Renal pelvis (tissue), 4 donors: ENCODE measurements around the gene BET1L. TPM values are rescaled to one million over a fixed set of nuclear protein-coding genes. Genes with fewer than 3 reads are reported as not detected.
A peak's percentile ranks its signal among the peaks of the same experiment; 100 is the strongest.
"Not testable (repeated sequence)": the region's sequence is repeated elsewhere in the genome, so short reads cannot be mapped to it uniquely, and the experiment has no call there.

Experiments
- DNase-seq: peaks from one replicate; pipeline ENCODE4 v3.0.0-alpha.2; 2013
- polyA plus RNA-seq, 3 donors: library from polyadenylated mRNA; unstranded; fragments of 120-200 nt; gene quantifications; one replicate each; pipeline ENCODE4 v1.2.1, GENCODE V29; 2013; ENCODE audit not compliant: insufficient read length in 3 of 3

Gene BET1L
- polyA plus RNA-seq, 3 donors: 46.2 to 51.5 (median 48.6) TPM

DNA sequence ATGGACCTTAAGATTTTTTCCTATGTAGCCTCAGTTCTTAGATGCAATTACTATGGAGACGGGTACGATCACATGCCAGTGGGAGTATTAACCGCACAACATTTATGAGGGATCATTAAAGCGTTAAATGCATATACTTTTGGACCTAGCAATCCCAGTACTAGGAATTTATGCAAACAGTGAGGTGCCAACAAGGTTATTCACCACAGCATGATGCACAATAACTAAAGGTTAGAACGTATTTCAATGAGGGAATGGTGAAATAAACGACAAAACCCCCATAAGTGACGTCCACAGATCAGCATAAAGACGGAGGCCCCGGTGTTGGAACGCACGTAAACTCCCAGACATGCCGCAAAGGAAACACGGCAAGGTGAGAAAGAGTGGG is 28.4 kb upstream of the BET1L start:
- peak; percentile 16 for DNase-seq

DNA sequence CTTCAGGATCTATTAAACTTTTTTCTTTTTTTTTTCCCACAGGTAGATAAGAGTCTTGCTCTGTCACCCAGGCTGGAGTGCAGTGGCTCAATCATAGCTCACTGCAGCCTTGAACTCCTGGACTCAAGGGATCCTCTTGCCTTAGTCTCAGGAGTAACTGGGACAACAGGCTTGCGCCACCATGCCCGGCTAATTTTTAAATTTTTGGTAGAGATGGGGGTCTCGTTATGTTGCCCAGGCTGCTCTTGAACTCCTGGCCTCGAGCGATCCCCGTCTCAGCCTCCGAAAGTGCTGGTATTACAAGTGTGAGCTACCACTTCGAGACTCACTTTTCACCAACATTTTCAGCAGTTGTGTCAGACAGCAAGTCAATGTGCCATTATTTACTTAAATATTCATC is 28.0 kb upstream of the BET1L start:
- DNase-seq: no peak

DNA sequence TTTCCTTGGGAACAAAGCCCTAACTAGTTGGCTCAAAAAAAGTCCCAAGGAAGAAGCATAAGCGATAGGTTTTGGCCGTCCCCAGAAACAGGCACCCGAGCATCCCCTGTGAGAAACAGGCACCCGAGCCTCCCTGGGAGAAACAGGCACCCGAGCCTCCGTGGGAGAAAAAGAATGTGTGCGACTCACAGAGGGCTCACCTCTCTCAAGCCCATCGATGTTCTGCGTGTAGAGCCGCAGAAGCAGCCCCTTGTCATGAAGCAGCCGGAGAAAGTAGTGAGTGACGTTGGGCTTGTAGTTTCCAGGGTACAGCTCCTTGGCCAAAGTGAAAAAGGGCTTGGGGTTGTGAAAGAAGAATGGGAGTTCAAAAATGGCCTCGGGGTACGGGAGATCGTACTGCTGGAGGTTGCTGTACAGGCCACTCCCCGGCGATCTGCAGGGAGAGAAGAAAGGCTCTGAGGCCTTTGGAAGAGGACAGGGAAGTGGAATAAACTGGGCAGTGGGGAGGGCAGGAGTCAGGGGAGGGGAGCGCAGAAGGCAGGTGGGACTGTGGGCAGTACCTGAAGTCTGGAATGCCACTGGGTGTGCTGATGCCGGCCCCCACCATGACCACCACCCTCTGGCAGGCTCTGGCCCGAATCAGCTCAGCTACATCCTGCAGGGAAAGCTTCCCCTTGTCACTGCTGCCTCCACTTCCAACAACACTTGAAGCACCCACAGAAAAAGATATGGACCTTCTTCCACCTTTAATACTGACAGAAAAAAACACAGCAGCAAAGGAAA is 25.8 kb upstream of the BET1L start:
- DNase-seq: no peak

DNA sequence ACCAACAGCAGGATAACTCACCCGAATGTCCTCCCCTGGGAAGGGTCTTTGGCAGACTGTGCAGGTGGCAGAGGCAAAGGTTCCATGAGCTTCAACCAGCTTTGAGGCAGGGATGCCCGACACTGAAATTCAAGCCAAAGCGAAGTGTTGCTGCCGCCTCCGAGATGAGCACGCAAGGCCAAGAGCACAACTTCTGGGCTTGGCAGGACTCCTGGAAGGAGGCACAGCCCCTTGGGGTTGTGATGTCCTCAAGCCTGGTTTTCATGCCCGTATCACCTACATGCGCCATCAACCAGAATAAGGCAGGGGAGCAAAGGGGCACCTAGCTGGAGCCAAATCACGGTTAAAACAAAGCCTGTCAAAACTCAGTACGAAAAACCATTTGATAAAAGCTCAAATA is 23.2 kb upstream of the BET1L start:
- DNase-seq: no peak

DNA sequence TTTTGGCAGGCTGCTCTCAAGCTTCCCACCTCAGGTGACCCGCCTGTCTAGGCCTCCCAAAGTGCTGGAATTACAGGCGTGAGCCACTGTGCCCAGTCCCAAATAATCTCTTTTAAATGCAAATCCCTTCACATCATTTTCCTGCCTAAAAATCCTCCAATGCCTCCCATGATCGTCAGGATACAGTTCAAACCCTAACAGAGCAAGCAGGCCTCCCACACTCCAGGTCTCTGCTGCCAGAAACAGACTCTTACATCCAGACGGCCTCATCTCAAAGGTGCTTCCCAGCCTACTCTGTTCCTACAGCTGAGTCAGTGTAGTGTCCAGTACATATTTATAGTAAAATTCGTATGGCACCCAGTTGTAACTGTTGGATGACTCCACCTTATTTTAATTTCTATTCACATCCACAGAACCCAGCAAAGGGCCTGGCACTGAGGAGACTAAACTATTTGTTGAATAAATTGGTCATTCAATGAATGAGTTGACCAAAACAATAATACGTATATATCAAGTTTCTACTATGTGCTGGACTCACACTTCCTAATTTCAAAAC is 20.7 kb upstream of the BET1L start:
- DNase-seq: no peak

DNA sequence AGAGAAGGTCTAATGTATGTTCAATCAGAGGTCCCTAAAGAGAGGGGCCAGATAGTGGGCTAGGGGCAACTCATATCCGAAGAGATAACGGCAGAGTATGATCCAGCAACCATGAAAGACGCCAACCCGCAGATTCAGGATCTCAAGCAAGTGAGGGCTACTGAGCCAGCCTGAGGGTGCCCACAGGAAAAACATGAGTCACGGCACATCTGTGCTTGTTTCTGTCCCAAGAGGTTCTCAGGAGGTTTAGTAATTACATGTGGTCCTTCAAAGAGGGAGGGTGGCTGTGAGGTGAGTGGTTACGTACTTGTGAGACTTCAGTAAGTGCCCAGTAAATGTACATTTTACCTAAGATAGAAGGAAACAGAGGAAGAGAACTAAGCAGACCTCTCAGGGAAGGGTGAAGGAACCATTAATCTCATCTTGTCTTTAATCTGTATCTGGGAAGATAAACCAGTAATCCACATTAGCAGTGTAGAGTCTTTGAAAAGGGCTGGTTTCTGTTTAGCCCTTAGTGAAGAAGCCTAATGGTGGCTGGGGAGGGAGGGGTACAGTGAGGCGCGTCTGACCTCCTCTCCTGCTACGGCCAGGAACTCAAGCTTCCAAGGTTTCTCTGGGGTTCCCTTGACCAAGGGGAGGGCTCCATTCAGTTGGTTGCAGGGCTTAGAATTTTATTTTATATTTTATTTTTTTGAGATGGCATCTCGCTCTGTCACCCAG is 18.7 kb upstream of the BET1L start:
- no peak for DNase-seq

DNA sequence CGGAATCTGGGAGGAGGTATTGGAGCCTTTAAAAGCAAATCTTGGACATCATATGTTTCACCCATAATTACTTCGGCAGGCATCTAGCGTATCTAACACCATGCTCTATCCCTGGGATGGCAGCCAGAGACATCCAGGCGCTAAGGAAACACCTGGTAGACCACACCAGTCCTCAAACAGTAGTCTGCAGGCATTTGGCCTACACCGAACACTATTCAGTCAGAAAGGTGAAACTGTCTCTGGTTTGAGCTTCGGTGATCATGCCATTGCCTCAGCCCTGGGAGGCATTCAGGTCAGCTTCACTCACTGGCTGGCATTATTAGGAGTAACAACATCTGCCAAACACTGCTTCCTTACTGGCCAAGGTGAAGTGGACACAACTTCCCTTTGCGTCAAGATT is 17.2 kb upstream of the BET1L start:
- no peak for DNase-seq

DNA sequence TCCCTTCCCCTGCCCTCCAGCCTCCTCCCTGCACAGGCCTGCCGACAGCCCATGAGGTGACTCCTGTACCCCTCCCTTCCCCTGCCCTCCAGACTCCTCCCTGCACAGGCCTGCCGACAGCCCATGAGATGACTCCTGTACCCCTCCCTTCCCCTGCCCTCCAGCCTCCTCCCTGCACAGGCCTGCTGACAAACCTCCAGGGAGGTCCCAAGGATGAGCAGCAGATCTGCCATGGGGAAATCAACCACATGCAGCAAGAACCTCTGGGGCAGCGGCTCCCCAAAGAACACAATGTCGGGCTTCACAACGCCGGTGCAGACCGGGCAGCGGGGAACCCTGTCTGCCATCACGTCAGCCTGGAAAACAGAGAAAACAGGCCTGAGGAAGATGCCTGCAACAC is 16.7 kb upstream of the BET1L start:
- DNase-seq: no peak

DNA sequence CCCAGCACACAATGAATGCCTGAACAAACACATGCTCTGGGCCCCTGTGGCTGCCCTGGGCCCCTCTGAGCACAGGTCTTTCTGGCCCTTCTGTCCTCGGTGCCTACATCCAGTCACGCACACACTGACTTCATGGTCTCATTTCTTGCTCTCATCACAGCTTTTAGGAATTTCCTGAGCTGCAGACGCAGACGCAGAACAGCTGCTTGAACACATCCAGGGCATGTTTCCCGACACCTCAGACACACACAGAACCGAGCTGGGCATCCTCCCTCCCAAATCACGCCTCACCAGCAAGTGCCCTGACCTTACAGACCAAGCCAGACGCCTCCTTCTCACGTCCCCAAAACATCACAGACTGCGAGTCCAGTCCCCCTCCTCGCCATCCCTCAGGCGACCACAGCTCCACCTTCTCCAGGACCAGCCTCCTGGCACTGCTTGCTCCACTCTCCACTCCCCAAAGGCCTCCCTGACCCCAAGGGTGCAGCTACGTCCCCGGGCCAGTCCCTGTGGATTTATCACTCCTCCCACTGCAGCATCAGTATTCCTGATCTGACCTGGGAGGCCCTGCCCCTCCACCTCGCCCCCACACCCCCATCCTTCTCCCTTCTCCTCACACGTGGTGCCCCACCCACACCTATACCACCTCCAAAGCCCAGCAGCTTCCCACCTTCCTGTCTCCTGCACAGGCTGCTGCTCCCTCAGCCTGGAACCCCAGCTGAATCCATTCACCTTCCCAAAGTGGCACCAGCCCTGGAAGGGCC is 16.0 kb upstream of the BET1L start:
- no peak for DNase-seq

DNA sequence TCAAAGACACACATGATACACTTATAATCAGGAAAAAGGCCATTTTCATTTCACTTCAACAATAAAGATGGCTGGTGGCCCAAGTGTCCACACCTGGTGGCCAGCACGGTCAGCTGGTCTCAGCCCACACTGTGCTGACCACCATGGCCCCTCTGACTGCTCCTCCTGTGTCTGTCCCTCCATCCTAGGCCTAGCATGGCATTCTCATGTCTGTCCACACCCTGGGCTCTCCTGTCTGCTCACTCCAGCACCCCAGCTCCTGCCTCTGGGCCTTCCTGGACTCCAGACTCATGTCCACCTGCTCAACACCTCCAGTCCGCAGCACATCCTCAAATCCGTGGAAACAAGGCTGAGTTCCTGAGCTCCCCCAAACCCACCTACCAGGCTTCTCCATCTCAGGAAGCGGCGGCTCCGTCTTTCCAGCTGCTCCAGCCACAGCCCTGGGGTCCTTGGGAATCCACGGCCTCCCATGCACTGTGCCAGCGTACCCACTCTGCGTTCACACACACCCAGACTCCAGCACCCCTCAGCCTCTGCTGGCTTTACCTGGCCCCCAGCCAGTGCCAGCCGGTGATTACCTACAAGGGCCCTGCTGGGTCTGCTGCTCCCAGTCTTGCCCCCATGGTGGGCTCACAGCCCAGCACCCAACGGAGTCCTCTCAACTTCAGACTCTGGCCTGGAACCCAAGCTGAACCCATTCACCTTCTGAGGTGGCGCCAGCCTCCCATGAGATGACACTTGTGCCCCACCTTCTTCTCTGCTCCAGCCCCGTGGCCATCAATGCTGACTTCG is 15.0 kb upstream of the BET1L start:
- no peak for DNase-seq

DNA sequence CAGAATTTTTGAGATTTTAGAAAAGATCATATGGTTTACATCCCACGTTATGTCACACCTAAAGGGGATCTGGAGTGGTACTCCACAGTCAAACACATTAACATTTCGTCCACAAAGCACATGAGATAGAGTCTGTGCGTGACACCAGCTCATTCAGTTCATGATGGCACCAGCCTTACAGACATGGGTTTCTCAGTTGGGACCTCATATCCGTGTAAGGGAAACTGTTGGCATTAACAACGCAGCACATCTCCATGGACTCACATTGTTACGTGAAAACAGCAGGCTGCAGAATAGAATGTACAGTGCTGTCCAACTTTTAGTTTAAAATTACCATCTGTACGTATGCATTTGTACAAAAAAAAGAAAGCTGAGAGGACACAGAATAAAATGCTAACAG is 14.3 kb upstream of the BET1L start:
- no peak for DNase-seq

DNA sequence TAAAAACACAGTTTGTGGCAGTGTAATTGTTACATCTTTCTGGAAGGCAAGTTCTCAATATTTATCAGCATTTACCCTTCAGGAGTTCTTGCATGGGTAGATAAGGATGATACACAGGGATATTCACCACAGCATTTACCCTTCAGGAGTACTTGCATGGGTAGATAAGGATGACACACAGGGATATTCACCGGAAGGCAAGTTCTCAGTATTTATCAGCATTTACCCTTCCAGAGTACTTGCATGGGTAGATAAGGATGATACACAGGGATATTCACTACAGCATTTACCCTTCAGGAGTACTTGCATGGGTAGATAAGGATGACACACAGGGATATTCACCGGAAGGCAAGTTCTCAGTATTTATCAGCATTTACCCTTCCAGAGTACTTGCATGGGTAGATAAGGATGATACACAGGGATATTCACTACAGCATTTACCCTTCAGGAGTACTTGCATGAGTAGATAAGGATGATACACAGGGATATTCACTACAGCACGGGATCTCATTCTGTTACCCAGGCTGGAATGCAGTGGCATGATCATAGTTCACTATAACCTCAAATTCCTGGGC is 13.5 kb upstream of the BET1L start:
- not testable (repeated sequence) for DNase-seq

DNA sequence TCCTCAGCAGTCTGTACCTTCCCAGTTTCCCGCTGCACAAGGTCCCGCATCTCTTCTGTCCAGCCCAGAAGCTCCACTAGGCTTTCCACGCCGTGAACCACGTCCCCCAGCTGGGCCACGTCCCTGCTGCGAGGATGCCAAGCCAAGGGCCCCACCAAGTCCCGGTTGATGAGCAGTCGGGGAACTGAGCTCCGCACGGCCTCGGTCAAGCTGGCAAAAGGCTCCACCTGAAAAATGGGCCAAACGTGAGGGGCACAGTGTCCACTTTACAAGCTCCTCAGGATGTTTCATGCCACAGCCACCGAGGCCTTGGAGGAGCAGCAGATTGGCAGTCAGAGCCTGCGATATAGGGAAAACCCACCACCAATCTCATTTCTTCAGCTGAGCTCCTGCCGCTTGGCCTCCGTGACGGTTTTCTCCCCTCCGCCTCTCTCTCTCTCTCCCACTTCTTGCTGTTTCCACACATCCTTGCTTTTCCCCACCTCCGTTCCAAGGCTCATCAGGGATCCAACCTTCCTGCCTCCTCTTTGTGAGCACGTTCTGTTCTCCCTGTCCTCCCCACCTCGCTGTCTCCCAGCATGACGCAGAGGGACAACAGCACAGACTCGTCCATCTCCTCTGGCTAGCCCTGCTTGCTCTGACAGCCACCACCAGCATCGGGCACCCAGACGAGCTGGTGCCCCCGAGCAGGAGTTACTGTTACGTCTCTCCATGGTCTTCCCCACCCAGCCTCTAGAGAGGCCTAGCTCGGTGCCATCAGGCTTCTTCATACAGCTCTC is 11.8 kb upstream of the BET1L start:
- no peak for DNase-seq

DNA sequence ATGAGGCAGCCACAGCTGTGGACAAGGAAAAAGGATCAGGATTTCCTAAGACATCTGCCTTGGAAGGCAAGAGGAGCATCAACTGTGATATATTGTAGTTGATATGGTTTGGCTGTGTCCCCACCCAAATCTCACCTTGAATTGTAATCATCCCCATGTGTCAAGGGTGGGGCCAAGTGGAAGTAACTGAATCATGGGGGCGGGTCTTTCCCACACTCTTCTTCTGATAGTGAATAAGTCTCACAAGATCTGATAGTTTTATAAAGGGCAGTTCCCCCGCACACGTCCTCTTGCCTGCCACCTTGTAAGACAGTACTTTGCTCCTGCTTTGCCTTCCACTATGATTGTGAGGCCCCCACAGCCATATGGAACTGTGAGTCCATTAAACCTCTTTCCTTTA is 10.5 kb upstream of the BET1L start:
- DNase-seq: no peak

DNA sequence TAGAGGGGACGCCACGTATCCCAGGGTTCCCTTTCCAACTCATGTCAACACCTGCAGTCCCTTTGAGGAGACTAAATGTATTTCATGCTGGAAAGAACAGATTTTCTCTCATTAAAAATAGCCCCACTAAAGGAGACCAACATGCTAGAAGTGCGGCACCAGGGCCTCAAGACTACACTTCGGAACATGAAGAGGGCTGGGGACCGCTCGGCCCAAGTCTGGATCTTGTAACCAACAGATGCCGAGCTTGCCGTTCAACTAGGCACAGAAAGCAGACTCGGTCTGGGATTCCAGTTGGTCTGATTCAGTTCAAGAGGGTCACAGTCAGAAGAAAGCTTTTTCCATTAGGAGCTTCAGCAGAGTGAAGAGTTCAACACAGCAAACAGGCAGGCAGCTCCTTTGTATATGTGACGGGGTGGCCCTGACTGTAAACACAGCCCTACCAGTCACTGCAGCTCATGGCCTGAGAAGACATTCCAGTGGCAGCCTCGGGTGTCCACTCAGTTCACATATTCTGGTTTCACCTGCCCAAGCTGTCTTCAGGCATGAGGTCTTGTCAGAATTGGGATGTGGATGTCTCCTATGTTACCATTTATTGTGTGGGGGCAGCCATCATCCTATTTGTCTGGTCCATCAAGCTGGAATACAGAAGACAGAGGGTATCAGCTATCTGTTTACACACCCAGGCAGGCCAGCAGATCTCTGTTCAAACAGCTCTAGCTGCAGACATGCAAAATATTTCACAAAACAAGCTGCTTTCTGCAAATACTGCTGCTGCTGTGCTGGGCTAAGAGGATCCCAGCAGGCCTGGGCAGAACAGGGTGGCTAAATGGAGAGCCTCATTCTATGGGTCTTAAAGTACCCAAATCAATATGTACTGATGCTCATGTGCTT is 9.1 kb upstream of the BET1L start:
- no peak for DNase-seq

DNA sequence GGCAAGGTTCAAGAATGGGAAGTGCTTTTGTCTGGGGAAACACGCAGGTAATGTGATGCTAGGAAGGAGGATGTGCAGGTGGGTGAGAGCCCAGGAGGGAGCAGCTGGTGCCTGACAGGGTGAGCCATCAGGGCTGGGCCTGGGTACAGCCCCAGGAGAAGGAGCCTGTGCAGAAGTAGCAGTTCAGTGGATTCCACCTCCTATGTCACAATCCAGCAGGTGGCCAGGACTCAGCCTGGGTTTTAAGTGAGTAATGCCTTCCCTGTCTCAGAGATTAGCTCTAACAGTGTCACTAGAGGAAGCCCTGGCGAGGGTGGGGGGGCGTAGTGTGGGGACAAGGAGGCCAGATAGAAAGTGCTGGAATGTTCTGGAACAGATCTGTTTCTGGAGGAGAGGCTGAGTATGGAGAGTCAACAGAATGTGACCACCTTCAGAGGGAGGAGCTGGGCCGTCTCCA is 8.4 kb upstream of the BET1L start:
- no peak for DNase-seq

DNA sequence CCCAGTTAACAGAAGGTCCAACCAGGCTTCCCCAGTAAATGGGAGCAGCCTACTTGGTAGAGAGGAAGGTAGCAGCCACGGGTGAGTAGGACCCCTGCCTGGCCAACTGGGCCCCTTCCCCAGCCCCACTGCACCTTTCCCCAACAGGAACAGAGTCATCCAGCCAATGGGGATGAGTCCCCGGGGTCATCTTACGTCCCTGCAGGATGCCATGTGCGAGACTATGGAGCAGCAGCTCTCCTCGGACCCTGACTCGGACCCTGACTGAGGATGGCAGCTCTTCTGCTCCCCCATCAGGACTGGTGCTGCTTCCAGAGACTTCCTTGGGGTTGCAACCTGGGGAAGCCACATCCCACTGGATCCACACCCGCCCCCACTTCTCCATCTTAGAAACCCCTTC is 6.9 kb upstream of the BET1L start:
- DNase-seq: no peak

DNA sequence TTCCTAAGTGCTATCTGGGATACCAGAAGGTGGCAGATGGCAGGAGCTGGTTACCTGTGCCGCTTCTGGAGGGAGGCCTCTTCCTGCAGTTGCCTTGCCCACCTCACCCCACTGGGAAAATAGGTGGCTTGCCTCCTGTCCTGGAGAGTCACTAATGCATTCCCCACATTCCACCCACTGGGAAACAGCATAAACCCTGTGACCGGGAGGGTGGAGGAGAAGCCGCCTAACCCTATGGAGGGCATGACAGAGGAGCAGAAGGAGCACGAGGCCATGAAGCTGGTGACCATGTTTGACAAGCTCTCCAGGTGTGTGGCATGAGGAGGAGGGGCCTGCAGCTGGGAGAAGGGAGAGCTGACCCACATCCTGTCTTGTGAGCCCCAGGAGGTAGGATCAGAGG is 5.9 kb upstream of the BET1L start:
- no peak for DNase-seq
